Loucy (cell line): ENCODE measurements around the gene SYNJ1.

ENCODE experiments used
- CTCF ChIP-seq: fragments of 200-600 bp; sonication (generic); conservative IDR thresholded peaks from 2 replicates; pipeline ENCODE4 v1.5.1; 2014; ENCODE audit warnings: mild to moderate bottlenecking, antibody characterized with exemption, low read length
- EZH2phosphoT487 ChIP-seq: fragments of 200-600 bp; IDR thresholded peaks from 2 replicates; pipeline ENCODE4 v1.6.1; 2018; ENCODE audit warnings: antibody characterized with exemption, mild to moderate bottlenecking, moderate library complexity, borderline replicate concordance

- TF ChIP-seq EZH2phosphoT487 (no peak), CTCF (no peak)
Observed at GRCh38 chr21:32735524-32735923, 7.7 kb upstream of the SYNJ1 start.
